Left cardiac atrium (tissue), 4 donors: ENCODE data around the gene PYM1. TPM values are rescaled to one million over a fixed set of nuclear protein-coding genes. Genes with fewer than 3 reads are reported as not detected.
"Not testable (repeated sequence)": the region's sequence is repeated elsewhere in the genome, so short reads cannot be mapped to it uniquely, and the experiment has no call there.

ENCODE experiments used
- ATAC-seq, 2 donors: fragments of 200-7000 bp; cut with Tn5 transposase; one replicate each; pipeline ENCODE4 v1.9.1; 2020; ENCODE audit warnings: mild to moderate bottlenecking in 2 of 2, moderate library complexity in 2 of 2
- DNase-seq: peaks from one replicate; pipeline ENCODE4 v3.0.0-alpha.2; 2020
- intact Hi-C, 2 donors: fragments of 100-400 bp; cut with DNase I; formaldehyde crosslinking; loops; one replicate each; pipeline versions ENCODE4 v1.14.1 to v1.15.1; 2022 to 2023
- total RNA-seq, 2 donors: library from RNA; stranded (reverse); fragmentation: NEBNext Ultra II Directional; extraction: Animal tissue kit (Norgen Biotek cat#: 25700); gene quantifications; one replicate each; pipeline ENCODE4 v1.2.1, GENCODE V29; 2021
- donor health status: DM: no; HTN: yes; CAD: no.
- donor health status: DM: no; HTN: yes; CAD: no; lungs with severe emphysema.
- donor health status: DM: yes; HTN: yes; CAD: no.
- donor health status: Dilated cardiomyopathy.

Gene PYM1
- total RNA-seq, 2 donors from 2014 or later, result 16.0 to 21.2 TPM

GRCh38 chr12:55865327-55865726 is 62.4 kb downstream of the PYM1 start:
- intact Hi-C loops, result no loop called here

DNA sequence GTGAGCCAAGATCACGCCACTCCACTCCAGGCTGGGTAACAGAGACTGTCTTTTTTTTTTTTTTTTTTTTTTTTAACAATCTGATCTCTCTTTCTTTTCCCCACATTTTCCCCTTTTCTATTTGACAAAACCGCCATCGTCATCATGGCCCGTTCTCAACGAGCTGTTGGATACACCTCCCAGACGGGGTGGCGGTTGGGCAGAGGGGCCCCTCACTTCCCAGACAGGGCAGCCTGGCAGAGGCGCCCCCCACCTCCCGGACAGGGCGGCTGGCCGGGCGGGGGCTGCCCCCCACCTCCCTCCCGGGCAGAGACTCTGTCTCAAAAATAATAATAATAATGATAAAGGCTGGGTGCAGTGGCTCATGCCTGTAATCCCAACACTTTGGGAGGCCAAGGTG is 64.8 kb downstream of the PYM1 start:
- intact Hi-C loops, ATAC-seq, DNase-seq: not testable (repeated sequence)

More at GRCh38 chr12:55865327-55865726, 62.4 kb downstream of the PYM1 start:
- ATAC-seq, result no peak
- DNase-seq, result no peak

- DNase-seq (no peak), ATAC-seq (no peak)
- intact Hi-C loops, result no loop called here
Measured at GRCh38 chr12:55862286-55862685, 65.4 kb downstream of the PYM1 start.

DNA sequence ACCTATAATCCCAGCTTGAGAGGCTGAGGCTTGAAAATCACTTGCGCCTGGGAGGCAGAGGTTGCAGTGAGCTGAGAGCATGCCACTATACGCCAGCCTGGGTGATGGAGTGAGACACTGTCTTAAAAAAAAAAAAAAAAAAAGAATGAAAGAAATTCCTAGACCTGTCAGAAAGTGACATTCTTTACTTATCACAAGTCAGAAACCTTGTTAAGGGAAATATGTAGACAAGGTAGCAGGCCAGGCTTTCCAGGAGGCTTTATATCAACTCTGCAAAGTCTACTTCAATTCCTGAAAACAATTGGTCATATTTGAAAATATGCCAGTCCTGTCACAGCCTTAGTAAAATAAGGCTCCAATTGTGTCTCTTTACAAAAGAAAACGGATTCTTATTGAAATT is 65.8 kb downstream of the PYM1 start:
- intact Hi-C loops, result no loop called here
- no peak for DNase-seq
- no peak for ATAC-seq

GRCh38 chr12:55861396-55861795 is 66.3 kb downstream of the PYM1 start:
- intact Hi-C loops, result no loop called here

GRCh38 chr12:55852740-55853139 is 75.0 kb downstream of the PYM1 start:
- no peak for ATAC-seq
- no peak for DNase-seq
- intact Hi-C loops, result no loop called here

More at GRCh38 chr12:55861396-55861795, 66.3 kb downstream of the PYM1 start:
- DNase-seq, result no peak
- ATAC-seq, result no peak

Other genes starting within 250 kb of the PYM1 start
- gene ITGA7, start 220.0 kb downstream of the PYM1 start, total RNA-seq, result 100 to 1,000 TPM; 395 to 448 TPM
- gene BLOC1S1, start 211.8 kb downstream of the PYM1 start, total RNA-seq, result 100 to 1,000 TPM; 119 to 123 TPM
- gene RDH5, start 207.5 kb downstream of the PYM1 start, total RNA-seq, result 10 to 100 TPM; 29.5 to 38.1 TPM
- 1,000 to 10,000 TPM; 1,288 to 1,875 TPM for gene CD63, start 198.9 kb downstream of the PYM1 start, total RNA-seq
- 10 to 100 TPM; 12.0 to 14.2 TPM for gene GDF11, start 184.8 kb downstream of the PYM1 start, total RNA-seq
- 10 to 100 TPM; 42.9 to 50.1 TPM for gene SARNP, start 110.2 kb downstream of the PYM1 start, total RNA-seq
- 10 to 100 TPM; 21.4 to 24.0 TPM for gene ORMDL2, start 109.9 kb downstream of the PYM1 start, total RNA-seq
- gene DNAJC14, start 98.3 kb downstream of the PYM1 start, total RNA-seq, result 10 to 100 TPM; 20.3 to 21.3 TPM
- gene MMP19, start 85.0 kb downstream of the PYM1 start, total RNA-seq, result 10 to 100 TPM; 11.1 to 23.3 TPM
- gene DGKA, start 3.3 kb upstream of the PYM1 start, total RNA-seq, result 10 to 100 TPM; 17.3 to 19.8 TPM
- gene PMEL, start 38.1 kb upstream of the PYM1 start, total RNA-seq, result under 1 TPM; 0.65 to 0.81 TPM
- gene CDK2, start 38.9 kb upstream of the PYM1 start, total RNA-seq, result 10 to 100 TPM; 14.1 to 18.2 TPM
- gene RAB5B, start 46.2 kb upstream of the PYM1 start, total RNA-seq, result 100 to 1,000 TPM; 105 to 114 TPM
- 10 to 100 TPM; 20.3 to 29.8 TPM for gene SUOX, start 69.4 kb upstream of the PYM1 start, total RNA-seq
- 1 to 10 TPM; 6.2 to 6.7 TPM for gene IKZF4, start 93.1 kb upstream of the PYM1 start, total RNA-seq
- 10 to 100 TPM; 28.5 to 47.1 TPM for gene RPS26, start 114.0 kb upstream of the PYM1 start, total RNA-seq
- gene ERBB3, start 152.3 kb upstream of the PYM1 start, total RNA-seq, result 1 to 10 TPM; 5.2 TPM
- 10 to 100 TPM; 60.4 to 83.9 TPM for gene PA2G4, start 176.7 kb upstream of the PYM1 start, total RNA-seq
- 1,000 to 10,000 TPM; 2,192 to 2,337 TPM for gene RPL41, start 188.7 kb upstream of the PYM1 start, total RNA-seq
- 1 to 10 TPM; 6.6 to 7.6 TPM for gene ZC3H10, start 190.4 kb upstream of the PYM1 start, total RNA-seq
- gene ESYT1, start 200.4 kb upstream of the PYM1 start, total RNA-seq, result 10 to 100 TPM; 54.1 to 63.9 TPM
- gene MYL6B, start 224.7 kb upstream of the PYM1 start, total RNA-seq, result 10 to 100 TPM; 40.5 to 42.5 TPM
- gene MYL6, start 230.5 kb upstream of the PYM1 start, total RNA-seq, result 1,000 to 10,000 TPM; 1,071 to 1,319 TPM